Activated naive CD4-positive, alpha-beta T cell treated with anti-CD3 and anti-CD28 coated beads, Interleukin-2, amount 50 U/mL, for 24 hours (primary cell): ENCODE results near the gene SIK1.
"Not testable (repeated sequence)": the region's sequence is repeated elsewhere in the genome, so short reads cannot be mapped to it uniquely, and the experiment has no call there.

Experiments used
- H3K27ac Mint-ChIP-seq: one replicate; pipeline ENCODE4 v1.8.0; 2021; ENCODE audit warnings: mild to moderate bottlenecking, mixed read lengths
- H3K27me3 Mint-ChIP-seq: one replicate; pipeline ENCODE4 v1.8.0; 2021; ENCODE audit warnings: mixed read lengths
- H3K36me3 Mint-ChIP-seq: one replicate; pipeline ENCODE4 v1.8.0; 2021; ENCODE audit warnings: mixed read lengths
- H3K4me1 Mint-ChIP-seq: one replicate; pipeline ENCODE4 v1.8.0; 2021; ENCODE audit warnings: mixed read lengths
- H3K4me3 Mint-ChIP-seq: one replicate; pipeline ENCODE4 v1.8.0; 2021; ENCODE audit warnings: mild to moderate bottlenecking, mixed read lengths
- H3K9me3 Mint-ChIP-seq: one replicate; pipeline ENCODE4 v1.8.0; 2021; ENCODE audit warnings: mixed read lengths

SIK1 gene

GRCh38 chr21:43407139-43407538 is 19.8 kb downstream of the SIK1 start:
- H3K36me3 Mint-ChIP-seq, H3K4me1 Mint-ChIP-seq, H3K27me3 Mint-ChIP-seq, H3K4me3 Mint-ChIP-seq, H3K9me3 Mint-ChIP-seq, H3K27ac Mint-ChIP-seq: not testable (repeated sequence)

- not testable (repeated sequence) for H3K4me3 Mint-ChIP-seq
These were observed 22.5 kb downstream of the SIK1 start for GRCh38 chr21:43404450-43404849.

GRCh38 chr21:43403651-43404430 is 23.1 kb downstream of the SIK1 start:
- not testable (repeated sequence) for H3K4me1 Mint-ChIP-seq, H3K27me3 Mint-ChIP-seq, H3K9me3 Mint-ChIP-seq, H3K36me3 Mint-ChIP-seq, H3K4me3 Mint-ChIP-seq, H3K27ac Mint-ChIP-seq

More at GRCh38 chr21:43404450-43404849, 22.5 kb downstream of the SIK1 start:
- H3K36me3 Mint-ChIP-seq, H3K4me1 Mint-ChIP-seq, H3K9me3 Mint-ChIP-seq, H3K27me3 Mint-ChIP-seq, H3K27ac Mint-ChIP-seq: not testable (repeated sequence)

- H3K36me3 Mint-ChIP-seq = not testable (repeated sequence)
These were observed 25.8 kb downstream of the SIK1 start for GRCh38 chr21:43401125-43401524.

GRCh38 chr21:43399595-43400015 is 27.3 kb downstream of the SIK1 start:
- not testable (repeated sequence) for H3K4me1 Mint-ChIP-seq, H3K9me3 Mint-ChIP-seq, H3K27ac Mint-ChIP-seq, H3K36me3 Mint-ChIP-seq, H3K4me3 Mint-ChIP-seq, H3K27me3 Mint-ChIP-seq

More at GRCh38 chr21:43401125-43401524, 25.8 kb downstream of the SIK1 start:
- not testable (repeated sequence) for H3K27me3 Mint-ChIP-seq, H3K4me3 Mint-ChIP-seq, H3K27ac Mint-ChIP-seq, H3K4me1 Mint-ChIP-seq, H3K9me3 Mint-ChIP-seq

- not testable (repeated sequence) for H3K27me3 Mint-ChIP-seq, H3K9me3 Mint-ChIP-seq, H3K4me3 Mint-ChIP-seq, H3K36me3 Mint-ChIP-seq, H3K27ac Mint-ChIP-seq, H3K4me1 Mint-ChIP-seq
These were observed 27.8 kb downstream of the SIK1 start for GRCh38 chr21:43399136-43399535.

GRCh38 chr21:43398533-43398932 is 28.4 kb downstream of the SIK1 start:
- H3K27me3 Mint-ChIP-seq, H3K36me3 Mint-ChIP-seq, H3K9me3 Mint-ChIP-seq, H3K4me1 Mint-ChIP-seq, H3K27ac Mint-ChIP-seq, H3K4me3 Mint-ChIP-seq: not testable (repeated sequence)

- H3K4me1 Mint-ChIP-seq, H3K27me3 Mint-ChIP-seq, H3K9me3 Mint-ChIP-seq, H3K27ac Mint-ChIP-seq, H3K36me3 Mint-ChIP-seq, H3K4me3 Mint-ChIP-seq: not testable (repeated sequence)
These were observed 28.9 kb downstream of the SIK1 start for GRCh38 chr21:43398000-43398399.

GRCh38 chr21:43397439-43397808 is 29.5 kb downstream of the SIK1 start:
- not testable (repeated sequence) for H3K4me1 Mint-ChIP-seq, H3K27me3 Mint-ChIP-seq, H3K4me3 Mint-ChIP-seq, H3K9me3 Mint-ChIP-seq, H3K36me3 Mint-ChIP-seq, H3K27ac Mint-ChIP-seq

- not testable (repeated sequence) for H3K36me3 Mint-ChIP-seq, H3K4me1 Mint-ChIP-seq, H3K9me3 Mint-ChIP-seq, H3K27me3 Mint-ChIP-seq, H3K4me3 Mint-ChIP-seq, H3K27ac Mint-ChIP-seq
These were observed 30.0 kb downstream of the SIK1 start for GRCh38 chr21:43396788-43397438.

GRCh38 chr21:43383351-43383750 is 43.6 kb downstream of the SIK1 start:
- not testable (repeated sequence) for H3K9me3 Mint-ChIP-seq, H3K4me3 Mint-ChIP-seq, H3K36me3 Mint-ChIP-seq, H3K27ac Mint-ChIP-seq, H3K27me3 Mint-ChIP-seq, H3K4me1 Mint-ChIP-seq

GRCh38 chr21:43382902-43383301 is 44.0 kb downstream of the SIK1 start:
- not testable (repeated sequence) for H3K4me1 Mint-ChIP-seq, H3K27ac Mint-ChIP-seq, H3K4me3 Mint-ChIP-seq, H3K27me3 Mint-ChIP-seq, H3K9me3 Mint-ChIP-seq, H3K36me3 Mint-ChIP-seq

GRCh38 chr21:43380852-43381533 is 45.9 kb downstream of the SIK1 start:
- H3K9me3 Mint-ChIP-seq, H3K27ac Mint-ChIP-seq, H3K4me1 Mint-ChIP-seq, H3K36me3 Mint-ChIP-seq, H3K4me3 Mint-ChIP-seq, H3K27me3 Mint-ChIP-seq: not testable (repeated sequence)

- not testable (repeated sequence) for H3K27ac Mint-ChIP-seq, H3K36me3 Mint-ChIP-seq, H3K4me1 Mint-ChIP-seq, H3K9me3 Mint-ChIP-seq, H3K4me3 Mint-ChIP-seq, H3K27me3 Mint-ChIP-seq
These were observed 46.6 kb downstream of the SIK1 start for GRCh38 chr21:43380337-43380736.

GRCh38 chr21:43379626-43380122 is 47.3 kb downstream of the SIK1 start:
- not testable (repeated sequence) for H3K9me3 Mint-ChIP-seq, H3K36me3 Mint-ChIP-seq, H3K27ac Mint-ChIP-seq, H3K27me3 Mint-ChIP-seq, H3K4me3 Mint-ChIP-seq, H3K4me1 Mint-ChIP-seq

- Mint-ChIP-seq H3K4me1 (no peaks in the 10 kb centered on the region), H3K27me3 (no peaks in the 10 kb centered on the region), H3K4me3 (no peak overlapping the region), H3K9me3 (no peaks in the 10 kb centered on the region), H3K27ac (no peak overlapping the region), H3K36me3 (no peaks in the 10 kb centered on the region)
These were observed 50.5 kb downstream of the SIK1 start for GRCh38 chr21:43376478-43376882.
